Right lobe of liver (tissue), 4 donors: ENCODE measurements around the gene IER5.
A peak's percentile ranks its signal among the peaks of the same experiment; 100 is the strongest.

Experiments used
- CTCF ChIP-seq, 4 donors: fragments of 200-600 bp in 3 of 4; fragments of 450-650 bp in 1 of 4; IDR thresholded peaks; one replicate each; pipeline versions ENCODE4 v1.5.1 to v1.8.0; 2016 to 2022; ENCODE audit warnings: antibody characterized with exemption in 4 of 4, mild to moderate bottlenecking in 2 of 4
- POLR2A ChIP-seq: fragments of 450-650 bp; IDR thresholded peaks from one replicate; pipeline ENCODE4 v1.6.1; 2017; ENCODE audit warnings: antibody characterized with exemption, mild to moderate bottlenecking
- donor health status: DM: no; HTN: no; CAD: no.
- donor health status: DM: no; HTN: no; CAD: no.
- donor health status: DM: no; HTN: yes; CAD: no.

GRCh38 chr1:181105134-181106021, 16.9 kb downstream of the IER5 start:
- no peak for TF ChIP-seq CTCF (IDR thresholded peaks at IDR 0.05)
- TF ChIP-seq POLR2A = peak; percentile 88
